Skeletal muscle satellite cell (primary cell): Measurements from ENCODE around the gene FGG. TPM values are rescaled to one million over a fixed set of nuclear protein-coding genes. Genes with fewer than 3 reads are reported as not detected.

Experiments
- H3K27me3 ChIP-seq: 2 replicates; pipeline ENCODE4 v1.7.0; 2013; ENCODE audit warnings: low read length; ENCODE audit not compliant: control insufficient read depth, insufficient read depth
- H3K36me3 ChIP-seq: 2 replicates; pipeline ENCODE4 v1.7.0; 2013; ENCODE audit warnings: mild to moderate bottlenecking, control low read depth, low read length; ENCODE audit not compliant: insufficient read depth
- H3K4me1 ChIP-seq: 2 replicates; pipeline ENCODE4 v1.7.0; 2013; ENCODE audit warnings: low read length; ENCODE audit not compliant: control insufficient read depth, insufficient read depth
- H3K4me2 ChIP-seq: 2 replicates; pipeline ENCODE4 v1.7.0; 2013; ENCODE audit warnings: mild to moderate bottlenecking, low read length
- H3K4me3 ChIP-seq: 2 replicates; pipeline ENCODE4 v1.7.0; 2013; ENCODE audit warnings: low read length
- H3K9ac ChIP-seq: 2 replicates; pipeline ENCODE4 v1.7.0; 2013; ENCODE audit warnings: mild to moderate bottlenecking, low read depth, low read length, moderate library complexity
- H3K9me3 ChIP-seq: replicated peaks from 2 replicates; pipeline ENCODE4 v1.7.0; 2013; ENCODE audit warnings: mild to moderate bottlenecking, control low read depth, low read length
- total RNA-seq: library from RNA; depleted of rRNA; stranded (reverse); fragments of >200 nt; gene quantifications from 2 replicates; pipeline ENCODE4 v1.2.3, GENCODE V29; 2012; rRNA removed

Gene FGG
- not detected in 2 replicates for total RNA-seq

DNA sequence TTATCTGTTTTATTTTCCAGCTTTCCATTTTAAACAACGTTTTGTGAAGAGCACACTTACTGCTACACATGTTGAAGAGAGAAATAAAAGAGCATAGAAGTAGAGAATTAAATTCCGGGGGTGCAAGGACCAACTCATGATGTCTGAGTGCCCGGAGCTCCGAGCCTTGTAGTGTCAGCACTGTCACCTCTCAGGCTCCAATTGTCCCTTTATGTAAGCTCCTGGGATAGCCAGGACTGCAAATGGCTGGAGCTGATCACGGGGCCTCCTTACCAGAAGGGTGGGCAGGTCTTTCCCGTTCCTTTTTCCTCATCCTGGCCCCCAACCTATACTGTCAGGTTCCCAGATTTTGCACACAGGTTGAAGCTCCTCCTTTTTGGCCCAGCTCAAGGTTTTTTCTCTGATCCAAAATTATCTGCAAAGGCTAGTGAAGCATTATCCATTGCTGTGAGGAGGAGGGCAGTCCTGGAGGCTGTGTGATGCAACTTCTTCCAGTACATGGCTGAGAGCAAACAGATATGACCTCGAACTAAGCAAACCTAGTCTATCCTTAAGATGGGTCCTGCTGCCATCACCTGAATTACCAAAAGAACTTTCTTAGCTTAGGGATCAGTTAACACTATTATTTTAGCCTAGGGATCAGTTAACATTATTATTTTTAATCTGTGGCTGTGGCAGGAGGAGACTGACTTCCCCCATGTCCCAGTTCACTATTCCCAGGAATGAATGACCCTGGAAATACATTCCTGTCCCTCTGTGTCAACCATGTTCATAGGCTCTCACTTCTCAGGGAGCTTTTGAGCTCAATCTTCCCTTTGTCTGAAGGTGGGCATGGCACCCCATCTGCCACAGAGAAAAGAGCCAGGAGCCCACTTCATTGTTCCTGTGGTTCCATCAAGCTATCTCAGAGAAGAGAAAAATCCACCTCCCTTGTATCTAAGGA lies at the start of gene FGG:
Gene FGG (minus strand): TSS at position 185 of the 943 bp plus-strand sequence. CDS start 47 bp downstream, at position 138.
- H3K4me3 ChIP-seq: no peak within 1 kb of the TSS
- H3K9me3 ChIP-seq: no peaks in the 10 kb centered on the region
- no peaks in the 10 kb centered on the region for H3K36me3 ChIP-seq
- peaks cover 10% of the 10 kb centered on the region for H3K27me3 ChIP-seq
- H3K4me2 ChIP-seq: no peak within 1 kb of the TSS
- no peak within 1 kb of the TSS for H3K9ac ChIP-seq
- no peaks in the 10 kb centered on the region for H3K4me1 ChIP-seq

DNA sequence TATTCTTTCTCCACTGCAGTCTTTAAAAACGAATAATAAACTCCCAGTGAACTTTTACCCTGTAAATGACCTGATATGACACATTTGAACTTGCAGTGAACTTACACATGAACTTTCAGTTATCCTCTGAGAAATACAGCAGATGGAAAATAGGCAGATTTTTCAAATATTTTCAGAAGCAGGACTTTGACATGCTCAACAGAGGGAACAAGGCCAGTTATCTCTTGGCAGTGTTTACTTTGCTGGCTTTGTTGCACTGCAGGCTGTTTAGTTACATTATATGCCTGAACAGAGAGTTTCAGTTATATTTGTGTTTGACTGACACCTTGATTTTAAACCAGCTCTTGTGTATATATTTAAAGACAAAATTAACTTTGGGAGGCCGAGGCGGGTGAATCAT lies 47.6 kb upstream of the FGG start:
- Histone ChIP-seq H3K36me3 (no peaks in the 10 kb centered on the region), H3K4me2 (no peak overlapping the region), H3K4me1 (peaks cover 4% of the 10 kb centered on the region), H3K9ac (no peak overlapping the region), H3K27me3 (no peaks in the 10 kb centered on the region), H3K4me3 (no peak overlapping the region), H3K9me3 (no peaks in the 10 kb centered on the region)

DNA sequence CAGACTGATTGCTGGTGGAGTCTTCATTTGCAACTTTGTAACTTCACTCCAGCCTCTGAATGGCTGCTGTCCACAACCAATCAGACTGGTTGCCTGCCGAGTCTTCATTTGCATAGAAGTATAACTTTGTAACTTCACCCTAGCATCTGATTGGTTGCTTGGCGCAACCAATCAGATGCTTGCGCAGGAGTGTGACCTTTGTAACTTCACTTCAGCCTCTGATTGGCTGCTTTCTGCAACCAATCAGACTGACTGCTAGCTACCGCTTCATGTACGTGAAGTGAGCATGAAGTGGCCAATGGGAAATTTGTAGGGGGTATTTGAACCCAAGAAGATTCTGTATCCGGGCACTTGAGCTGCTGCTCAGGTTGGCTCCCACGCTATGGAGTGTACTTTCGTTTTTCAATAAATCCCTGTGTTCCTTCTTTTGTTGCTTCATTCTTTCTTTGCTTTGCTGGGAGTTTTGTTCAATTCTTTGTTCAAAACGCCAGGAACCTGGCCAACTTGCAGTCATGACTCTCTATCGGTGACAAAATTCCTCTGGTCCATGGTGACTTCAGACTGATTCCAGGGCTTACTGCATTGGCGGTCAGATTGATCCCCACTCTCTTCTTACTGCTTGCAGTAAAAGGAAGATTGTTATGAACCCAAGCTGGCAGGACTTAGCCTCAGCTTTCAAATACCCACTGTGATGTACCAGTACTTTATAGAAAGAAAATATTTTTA lies 46.4 kb upstream of the FGG start:
- peaks cover 4% of the 10 kb centered on the region for H3K4me1 ChIP-seq
- peak overlapping the region; percentile 74 for H3K4me2 ChIP-seq
- H3K9me3 ChIP-seq: no peaks in the 10 kb centered on the region
- no peaks in the 10 kb centered on the region for H3K36me3 ChIP-seq
- peak overlapping the region; percentile 47 for H3K4me3 ChIP-seq
- no peak overlapping the region for H3K9ac ChIP-seq
- H3K27me3 ChIP-seq: no peaks in the 10 kb centered on the region

DNA sequence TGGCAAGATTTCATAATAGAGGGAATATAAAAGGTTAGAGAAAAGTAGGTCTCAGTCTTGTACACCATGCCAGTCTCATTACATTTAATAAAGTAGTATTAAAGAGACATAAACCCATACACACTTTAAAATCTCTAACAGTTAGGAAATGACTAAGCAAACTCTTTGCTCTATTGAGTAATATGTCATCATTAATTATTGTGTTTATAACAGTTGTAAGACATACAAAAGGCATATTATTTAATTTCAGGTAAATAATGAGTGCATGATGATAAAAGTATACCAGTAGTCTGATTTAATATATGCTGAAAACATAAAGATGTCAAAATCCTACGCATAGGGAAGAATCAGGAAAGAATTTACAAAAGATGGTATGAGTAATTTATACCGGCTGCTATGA lies 31.0 kb upstream of the FGG start:
- H3K4me1 ChIP-seq: no peaks in the 10 kb centered on the region
- no peaks in the 10 kb centered on the region for H3K27me3 ChIP-seq
- H3K4me3 ChIP-seq: no peak overlapping the region
- H3K36me3 ChIP-seq: no peaks in the 10 kb centered on the region
- H3K4me2 ChIP-seq: no peak overlapping the region
- H3K9me3 ChIP-seq: no peaks in the 10 kb centered on the region
- no peak overlapping the region for H3K9ac ChIP-seq

DNA sequence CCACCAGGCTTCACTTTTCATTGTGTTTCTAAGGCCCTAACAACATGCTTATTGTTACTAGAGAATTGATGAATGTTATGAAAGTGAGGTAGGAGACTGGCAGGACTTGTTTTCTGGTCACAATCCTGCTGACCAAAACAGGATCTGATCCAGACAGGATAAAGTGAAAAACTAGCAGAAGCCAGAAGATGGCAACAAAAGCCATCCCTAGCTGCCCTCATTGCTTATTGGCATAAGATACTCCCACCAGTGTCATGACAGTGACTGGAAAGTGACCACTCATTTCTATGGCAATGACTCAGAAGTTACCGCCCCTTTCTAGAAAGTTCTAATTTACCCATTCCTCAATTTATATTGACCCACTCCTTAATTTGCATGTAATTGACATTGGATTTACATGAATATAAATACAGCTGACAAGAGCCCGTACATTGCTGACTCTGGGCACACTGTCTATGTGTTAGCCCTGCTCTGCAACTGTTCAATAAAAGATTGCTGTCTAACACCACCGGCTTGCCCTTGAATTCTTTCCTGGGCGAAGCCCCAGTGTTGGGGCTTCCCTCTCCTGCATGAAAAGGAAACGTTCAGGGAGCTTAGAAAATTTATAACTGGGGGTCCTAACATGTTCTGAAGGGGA lies 30.0 kb upstream of the FGG start:
- H3K4me2 ChIP-seq: no peak overlapping the region
- H3K4me3 ChIP-seq: no peak overlapping the region
- H3K9me3 ChIP-seq: no peaks in the 10 kb centered on the region
- H3K36me3 ChIP-seq: no peaks in the 10 kb centered on the region
- H3K9ac ChIP-seq: no peak overlapping the region
- H3K27me3 ChIP-seq: no peaks in the 10 kb centered on the region
- peaks cover 2% of the 10 kb centered on the region for H3K4me1 ChIP-seq

DNA sequence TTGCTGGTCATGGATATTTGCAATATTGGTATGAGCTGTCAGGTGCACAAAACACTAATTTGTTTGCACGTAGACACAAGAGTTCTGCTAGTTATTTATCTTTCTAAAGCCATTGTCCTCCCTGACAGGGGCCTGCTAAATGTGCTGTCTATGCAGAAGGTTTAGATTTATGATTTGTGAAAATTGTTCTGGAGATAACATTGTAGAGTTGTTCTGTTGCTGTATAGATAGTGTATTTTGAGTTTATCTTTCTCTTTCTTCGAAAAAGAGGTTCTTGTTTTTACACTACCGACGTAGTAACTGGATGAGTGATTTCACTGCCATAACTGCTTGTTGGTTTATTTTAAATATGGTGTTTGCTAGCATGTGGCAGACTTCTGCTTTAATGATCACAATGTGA lies 28.5 kb upstream of the FGG start:
- no peaks in the 10 kb centered on the region for H3K36me3 ChIP-seq

DNA sequence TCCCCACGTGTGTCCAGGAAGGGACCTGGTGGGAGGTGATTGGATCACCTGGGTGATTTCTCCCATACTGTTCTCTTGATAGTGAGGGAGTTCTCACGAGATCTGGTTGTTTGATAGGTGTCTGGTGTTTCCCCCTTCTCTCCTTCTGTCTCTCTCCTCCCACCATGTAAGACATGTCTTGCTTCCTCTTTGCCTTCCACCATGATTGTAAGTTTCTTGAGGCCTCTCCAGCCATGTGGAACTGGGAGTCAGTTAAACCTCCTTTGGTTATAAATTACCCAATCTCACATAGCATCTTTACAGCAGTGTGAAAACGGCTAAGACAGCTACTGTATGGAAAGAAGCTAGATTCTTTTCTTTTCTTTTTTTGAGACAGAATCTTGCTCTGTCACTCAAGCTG lies 21.6 kb upstream of the FGG start:
- Histone ChIP-seq H3K9me3 (no peaks in the 10 kb centered on the region), H3K27me3 (peaks cover 37% of the 10 kb centered on the region), H3K4me1 (peaks cover 3% of the 10 kb centered on the region), H3K4me2 (no peak overlapping the region), H3K36me3 (no peaks in the 10 kb centered on the region), H3K4me3 (no peak overlapping the region), H3K9ac (no peak overlapping the region)

More for the DNA sequence above, 28.5 kb upstream of the FGG start:
- Histone ChIP-seq H3K9me3 (no peaks in the 10 kb centered on the region), H3K4me2 (no peak overlapping the region), H3K4me1 (peaks cover 3% of the 10 kb centered on the region), H3K4me3 (no peak overlapping the region), H3K27me3 (no peaks in the 10 kb centered on the region), H3K9ac (no peak overlapping the region)

DNA sequence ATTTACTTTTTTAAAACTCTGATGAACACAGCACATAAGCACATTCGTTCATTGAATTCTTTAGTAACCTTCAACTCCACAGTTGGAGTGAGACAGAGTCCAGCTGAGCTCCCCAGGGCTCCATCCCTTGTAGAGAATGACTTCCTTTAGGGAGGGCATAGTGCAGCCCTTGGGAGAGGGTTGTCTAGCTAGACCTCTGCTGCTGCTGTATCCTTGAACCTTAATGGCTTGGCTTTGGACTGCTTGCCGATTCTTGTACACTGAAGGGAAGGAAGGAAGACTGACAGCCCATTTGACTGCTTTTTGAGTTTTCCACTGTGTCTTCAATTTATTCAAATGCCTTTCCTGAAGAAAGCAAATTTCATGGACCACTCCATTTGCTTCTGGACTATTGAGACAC lies 19.4 kb upstream of the FGG start:
- H3K4me1 ChIP-seq: peaks cover 6% of the 10 kb centered on the region
- no peak overlapping the region for H3K4me2 ChIP-seq
- no peak overlapping the region for H3K4me3 ChIP-seq
- H3K9ac ChIP-seq: no peak overlapping the region
- H3K9me3 ChIP-seq: no peaks in the 10 kb centered on the region
- H3K36me3 ChIP-seq: no peaks in the 10 kb centered on the region
- peaks cover 56% of the 10 kb centered on the region for H3K27me3 ChIP-seq

DNA sequence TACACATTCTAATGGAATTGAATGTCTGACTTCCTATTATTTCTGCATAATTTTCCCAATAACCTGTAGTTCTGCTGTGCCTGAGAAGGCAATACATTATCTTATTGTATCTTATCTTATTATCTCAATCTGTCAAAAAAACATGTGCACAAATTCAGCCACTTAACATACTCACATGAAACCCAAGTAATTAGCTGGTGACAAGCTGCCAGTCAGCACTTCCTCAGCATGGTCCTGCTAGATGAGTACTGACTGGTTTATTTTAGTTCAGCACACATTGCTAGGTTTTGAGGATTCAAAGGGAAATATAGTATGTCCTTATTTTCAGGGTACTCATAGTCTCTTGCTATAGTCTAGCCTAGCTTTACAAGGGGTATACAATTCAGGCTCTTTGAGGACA lies 17.9 kb upstream of the FGG start:
- no peak overlapping the region for H3K9ac ChIP-seq
- H3K4me3 ChIP-seq: no peak overlapping the region
- peaks cover 56% of the 10 kb centered on the region for H3K27me3 ChIP-seq
- H3K4me2 ChIP-seq: no peak overlapping the region
- H3K9me3 ChIP-seq: no peaks in the 10 kb centered on the region
- H3K36me3 ChIP-seq: no peaks in the 10 kb centered on the region
- peaks cover 6% of the 10 kb centered on the region for H3K4me1 ChIP-seq

DNA sequence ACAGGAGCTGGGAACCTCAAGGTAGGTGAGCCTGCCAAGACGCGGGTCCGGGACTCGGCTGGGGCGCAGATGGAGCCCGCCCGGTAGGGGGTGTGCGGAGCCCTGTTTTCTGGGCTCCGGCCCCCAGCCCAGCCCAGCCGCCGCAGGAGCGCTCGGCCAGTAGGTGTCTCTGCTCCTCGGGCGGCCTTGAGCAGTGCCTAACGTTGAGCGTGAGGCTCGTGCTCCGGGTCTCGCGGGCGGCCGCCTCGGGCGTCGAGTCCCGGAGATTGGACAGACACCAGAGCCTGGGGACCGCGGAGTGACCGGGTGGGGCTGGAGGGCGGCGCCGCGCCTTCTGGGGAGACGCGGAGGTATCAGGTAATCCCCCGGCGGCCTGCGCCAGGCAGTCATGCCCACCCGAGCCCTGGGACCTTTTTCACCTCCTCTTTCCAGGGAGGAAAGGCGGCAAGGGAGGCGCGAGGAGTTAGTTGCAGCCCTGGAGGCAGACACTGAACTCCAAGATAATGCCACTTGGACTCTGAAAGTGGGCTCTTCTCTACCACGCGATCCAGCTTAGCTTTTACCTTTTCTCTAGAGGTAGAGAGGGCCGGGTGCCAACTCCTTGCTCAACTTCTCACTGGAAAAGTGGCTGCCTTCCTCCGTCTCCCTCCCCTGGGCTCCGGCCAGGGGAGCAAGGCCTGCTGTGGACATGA lies 14.5 kb upstream of the FGG start:
- no peaks in the 10 kb centered on the region for H3K36me3 ChIP-seq
- no peaks in the 10 kb centered on the region for H3K9me3 ChIP-seq
- H3K27me3 ChIP-seq: peaks cover 41% of the 10 kb centered on the region
- peaks cover 6% of the 10 kb centered on the region for H3K4me1 ChIP-seq
- H3K4me3 ChIP-seq: peak overlapping the region; percentile 63
- H3K9ac ChIP-seq: peak overlapping the region; percentile 40
- H3K4me2 ChIP-seq: peak overlapping the region; percentile 83

DNA sequence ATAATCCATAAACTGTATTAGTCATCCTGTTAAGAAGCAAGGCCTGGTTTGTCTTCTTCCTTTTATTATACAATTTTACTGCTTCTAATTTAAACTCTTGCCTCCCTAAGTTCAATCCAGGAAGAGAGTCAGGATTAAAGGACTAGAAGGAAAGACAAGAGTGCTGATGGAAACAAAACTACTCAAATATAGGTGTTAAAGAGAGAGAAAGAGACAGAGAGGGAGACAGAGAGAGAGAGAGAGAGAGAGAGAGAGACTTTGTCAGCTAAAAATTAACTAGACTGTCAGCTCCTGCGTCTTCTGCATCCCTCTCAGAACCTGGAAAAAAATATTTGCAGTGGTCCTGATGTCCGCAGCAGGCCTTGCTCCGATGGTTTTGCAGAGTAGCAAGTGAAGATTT lies 13.5 kb upstream of the FGG start:
- Histone ChIP-seq H3K9ac (no peak overlapping the region), H3K4me3 (no peak overlapping the region), H3K27me3 (peaks cover 37% of the 10 kb centered on the region), H3K4me2 (no peak overlapping the region), H3K9me3 (no peaks in the 10 kb centered on the region), H3K36me3 (no peaks in the 10 kb centered on the region), H3K4me1 (peaks cover 6% of the 10 kb centered on the region)
